H1 (cell line): ENCODE results near the gene ACTR1A. TPM values are rescaled to one million over a fixed set of nuclear protein-coding genes. Genes with fewer than 3 reads are reported as not detected.

Experiments used
- CTCF ChIA-PET: fragments of 300-600 bp; sonication (Branson Sonifier 250); formaldehyde crosslinking; loops from one replicate; lab custom pipeline; 2021; ENCODE audit not compliant: partially characterized antibody; lab: Charles Lee
- POLR2A ChIA-PET: fragments of 300-600 bp; sonication (Branson Sonifier 250); formaldehyde crosslinking; loops from one replicate; lab custom pipeline; 2021; ENCODE audit warnings: inconsistent platforms; ENCODE audit not compliant: partially characterized antibody; lab: Charles Lee
- DNase-seq, 2 experiments: peaks; one replicate each; pipeline versions ENCODE4 v3.0.0 to v3.0.0-alpha.2; 2010 to 2022; ENCODE audit warnings: low spot score in 2 of 2, low read depth in 1 of 2, mixed read lengths in 1 of 2
- FAIRE-seq: peaks from 2 replicates; lab custom pipeline; 2011; peaks lifted over from hg19 to GRCh38; lab: Jason Lieb, UNC
- H2AFZ ChIP-seq: 2 replicates; pipeline ENCODE4 v1.8.1; 2012; ENCODE audit warnings: low read length, inconsistent platforms
- H2AK5ac ChIP-seq: 2 replicates; pipeline ENCODE4 v1.6.1; 2013; ENCODE audit warnings: low read depth, low read length
- H2BK120ac ChIP-seq: replicated peaks from 2 replicates; pipeline ENCODE3; 2013; ENCODE audit warnings: low read depth, low read length, inconsistent platforms
- H2BK12ac ChIP-seq: 2 replicates; pipeline ENCODE4 v1.6.1; 2013; ENCODE audit warnings: low read depth, low read length
- H2BK15ac ChIP-seq: 2 replicates; pipeline ENCODE4 v1.6.1; 2013; ENCODE audit warnings: low read length
- H2BK20ac ChIP-seq: 2 replicates; pipeline ENCODE4 v1.6.1; 2013; ENCODE audit warnings: low read length
- H2BK5ac ChIP-seq: 2 replicates; pipeline ENCODE4 v1.6.1; 2013; ENCODE audit warnings: low read depth, low read length
- H3K14ac ChIP-seq: 2 replicates; pipeline ENCODE4 v1.6.1; 2013; ENCODE audit warnings: inconsistent platforms; ENCODE audit not compliant: insufficient read length
- H3K18ac ChIP-seq: 2 replicates; pipeline ENCODE4 v1.6.1; 2013; ENCODE audit warnings: low read length; ENCODE audit errors: extremely low read depth
- H3K23ac ChIP-seq: 2 replicates; pipeline ENCODE4 v1.6.1; 2013; ENCODE audit warnings: inconsistent platforms; ENCODE audit not compliant: insufficient read length
- H3K23me2 ChIP-seq: 2 replicates; pipeline ENCODE4 v1.6.1; 2013; ENCODE audit warnings: low read depth, low read length
- H3K27ac ChIP-seq: 2 replicates; pipeline ENCODE4 v1.6.1; 2011; ENCODE audit warnings: low read depth, low read length, inconsistent platforms
- H3K27me3 ChIP-seq, 4 experiments: replicated peaks in 1 of 4; 1 replicate in 1 of 4; 2 replicates in 3 of 4; pipeline versions ENCODE4 v1.6.1 to v1.8.1; 2011 to 2013; ENCODE audit warnings: low read length in 3 of 4, mild to moderate bottlenecking in 3 of 4, inconsistent platforms in 2 of 4, mixed read lengths in 2 of 4, moderate library complexity in 1 of 4; ENCODE audit not compliant: control insufficient read depth in 3 of 4, insufficient read depth in 3 of 4; ENCODE audit errors: extremely low read depth in 1 of 4
- H3K36me3 ChIP-seq, 4 experiments: 2 replicates each; pipeline versions ENCODE4 v1.6.1 to v1.8.1; 2011 to 2013; ENCODE audit warnings: mild to moderate bottlenecking in 4 of 4, low read length in 3 of 4, moderate library complexity in 2 of 4, control low read depth in 1 of 4, inconsistent platforms in 1 of 4; ENCODE audit not compliant: insufficient read depth in 4 of 4, control insufficient read depth in 2 of 4
- H3K4ac ChIP-seq: replicated peaks from 2 replicates; pipeline ENCODE3; 2013; ENCODE audit warnings: low read length, low read depth, mixed read lengths, inconsistent platforms; ENCODE audit not compliant: insufficient read length
- H3K4me1 ChIP-seq, 4 experiments: replicated peaks in 1 of 4; 1 replicate in 1 of 4; 2 replicates in 3 of 4; pipeline versions ENCODE4 v1.6.1 to v1.8.1; 2011 to 2013; ENCODE audit warnings: low read length in 3 of 4, inconsistent platforms in 2 of 4, mixed read lengths in 1 of 4; ENCODE audit not compliant: insufficient read depth in 4 of 4, control insufficient read depth in 3 of 4
- H3K4me2 ChIP-seq, 2 experiments: 2 replicates each; pipeline versions ENCODE4 v1.6.1 to v1.8.1; 2011 to 2013; ENCODE audit warnings: low read depth in 2 of 2, low read length in 2 of 2, control low read depth in 1 of 2, inconsistent platforms in 1 of 2, mild to moderate bottlenecking in 1 of 2; ENCODE audit not compliant: insufficient read depth in 1 of 2
- H3K4me3 ChIP-seq, 4 experiments: fragments of 200-600, 300-600 bp in 1 of 4; sonication (generic), shearing (Covaris generic), sonication (Bioruptor Twin) in 1 of 4; 2 replicates each; pipeline versions ENCODE4 v1.5.1 to v1.8.1; 2011 to 2016; ENCODE audit warnings: low read length in 4 of 4, low read depth in 3 of 4, control low read depth in 2 of 4, inconsistent platforms in 2 of 4, mild to moderate bottlenecking in 2 of 4, mixed read lengths in 1 of 4, moderate library complexity in 1 of 4; ENCODE audit not compliant: insufficient read depth in 2 of 4; ENCODE audit errors: extremely low read depth in 1 of 4
- H3K56ac ChIP-seq: replicated peaks from 2 replicates; pipeline ENCODE3; 2013; ENCODE audit warnings: low read depth, mild to moderate bottlenecking, mixed read lengths, low read length, inconsistent platforms; ENCODE audit not compliant: insufficient read length
- H3K79me1 ChIP-seq: 2 replicates; pipeline ENCODE4 v1.6.1; 2013; ENCODE audit warnings: low read depth, low read length, control low read depth
- H3K79me2 ChIP-seq, 2 experiments: 2 replicates each; pipeline versions ENCODE4 v1.6.1 to v1.8.1; 2012 to 2013; ENCODE audit warnings: low read length in 2 of 2, mild to moderate bottlenecking in 2 of 2, inconsistent platforms in 1 of 2; ENCODE audit not compliant: insufficient read depth in 2 of 2, control insufficient read depth in 1 of 2
- H3K9ac ChIP-seq, 4 experiments: replicated peaks in 1 of 4; 1 replicate in 1 of 4; 2 replicates in 3 of 4; pipeline versions ENCODE4 v1.6.1 to v1.8.1; 2011 to 2013; ENCODE audit warnings: low read depth in 3 of 4, low read length in 3 of 4, control low read depth in 2 of 4, mild to moderate bottlenecking in 2 of 4, moderate library complexity in 2 of 4, inconsistent platforms in 1 of 4; ENCODE audit errors: extremely low read depth in 1 of 4
- H3K9me3 ChIP-seq, 2 experiments: 2 replicates each; pipeline versions ENCODE4 v1.6.1 to v1.8.1; 2012 to 2013; ENCODE audit warnings: mild to moderate bottlenecking in 2 of 2, moderate library complexity in 2 of 2, control low read depth in 1 of 2, inconsistent platforms in 1 of 2, low read depth in 1 of 2, low read length in 1 of 2, mixed read lengths in 1 of 2; ENCODE audit not compliant: insufficient read depth in 2 of 2
- H4K20me1 ChIP-seq, 2 experiments: replicated peaks in 1 of 2; 2 replicates each; pipeline versions ENCODE3 to v1.8.1; 2011 to 2013; ENCODE audit warnings: inconsistent platforms in 2 of 2, low read length in 2 of 2, mild to moderate bottlenecking in 1 of 2; ENCODE audit not compliant: insufficient read depth in 2 of 2, control insufficient read depth in 1 of 2
- H4K5ac ChIP-seq: 2 replicates; pipeline ENCODE4 v1.6.1; 2013; ENCODE audit warnings: low read length, low read depth, mixed read lengths, inconsistent platforms; ENCODE audit not compliant: insufficient read length
- H4K8ac ChIP-seq: 2 replicates; pipeline ENCODE4 v1.8.0; 2013; ENCODE audit warnings: mild to moderate bottlenecking, moderate library complexity, low read length, inconsistent platforms; ENCODE audit not compliant: insufficient read depth; ENCODE audit errors: extremely low read depth
- H4K91ac ChIP-seq: replicated peaks from 2 replicates; pipeline ENCODE3; 2013; ENCODE audit warnings: low read length, mixed read lengths, inconsistent platforms; ENCODE audit not compliant: insufficient read length
- ASH2L ChIP-seq: fragments of 200-600, 300-600 bp; sonication (generic); IDR thresholded peaks from one replicate; pipeline ENCODE4 v1.7.1; 2017; ENCODE audit warnings: low read length
- ATF3 ChIP-seq: IDR thresholded peaks from 2 replicates; pipeline ENCODE4 v1.6.1; 2011; ENCODE audit warnings: low read depth, mild to moderate bottlenecking, low read length; ENCODE audit not compliant: insufficient read depth
- BCL11A ChIP-seq, 2 experiments: IDR thresholded peaks; one replicate each; pipeline ENCODE4 v1.6.1; 2011; ENCODE audit warnings: low read depth in 2 of 2, low read length in 2 of 2, mild to moderate bottlenecking in 2 of 2
- CEBPB ChIP-seq: IDR thresholded peaks from 2 replicates; pipeline ENCODE4 v1.6.1; 2012; ENCODE audit warnings: low read depth, low read length
- CREB1 ChIP-seq: IDR thresholded peaks from 2 replicates; pipeline ENCODE4 v1.6.1; 2012; ENCODE audit warnings: inconsistent platforms
- CTCF ChIP-seq, 3 experiments: IDR thresholded peaks; 1 replicate in 2 of 3; 2 replicates in 1 of 3; pipeline versions ENCODE4 v1.5.1 to v1.6.1; 2011; ENCODE audit warnings: low read length in 3 of 3, mild to moderate bottlenecking in 3 of 3, inconsistent platforms in 2 of 3, low read depth in 1 of 3, moderate library complexity in 1 of 3; ENCODE audit not compliant: insufficient read depth in 1 of 3; ENCODE audit errors: control extremely low read depth in 1 of 3
- E2F6 ChIP-seq: IDR thresholded peaks from 2 replicates; pipeline ENCODE4 v1.6.1; 2012; ENCODE audit warnings: inconsistent platforms
- NRF1 ChIP-seq: IDR thresholded peaks from 2 replicates; pipeline ENCODE4 v1.6.1; 2011; ENCODE audit warnings: mild to moderate bottlenecking, low read depth, low read length, improper control_type of control experiment
- RXRA ChIP-seq: IDR thresholded peaks from 2 replicates; pipeline ENCODE4 v1.6.1; 2011; ENCODE audit warnings: low read depth, mild to moderate bottlenecking, low read length, moderate library complexity; ENCODE audit not compliant: insufficient read depth
- TEAD4 ChIP-seq: IDR thresholded peaks from 2 replicates; pipeline ENCODE4 v1.6.1; 2012; ENCODE audit warnings: low read depth, low read length, inconsistent platforms, mixed read lengths
- YY1 ChIP-seq: IDR thresholded peaks from 2 replicates; pipeline ENCODE4 v1.6.1; 2011; ENCODE audit warnings: low read depth, mild to moderate bottlenecking, low read length
- WGBS, 2 experiments: shearing (Covaris generic) in 1 of 2; methylation state at CpG; one replicate each; pipeline versions ENCODE4 v1.1.6 to v1.1.7; 2013 to 2015; ENCODE audit warnings: low lambda C conversion rate in 2 of 2, mixed read lengths in 2 of 2, inconsistent platforms in 1 of 2, low coverage in 1 of 2, missing lambda C conversion rate in 1 of 2; ENCODE audit not compliant: insufficient replicate concordance in 2 of 2, insufficient coverage in 1 of 2, insufficient read length in 1 of 2; ENCODE audit errors: extremely low coverage in 1 of 2, missing lambda C conversion rate in 1 of 2; 5-methylcytosine and 5-hydroxymethylcytosine counted together
- polyA plus RNA-seq, 7 experiments: library from polyadenylated mRNA; depleted of rRNA in 3 of 7; stranded (reverse) in 5 of 7; unstranded in 2 of 7; fragments of >200 nt in 5 of 7; fragments of 200-250 nt in 2 of 7; gene quantifications; 1 replicate in 5 of 7; 2 replicates in 1 of 7; 4 replicates in 1 of 7; pipeline versions ENCODE4 v1.2.1 to v1.2.3, GENCODE V29; 2011 to 2013; ENCODE audit warnings: missing spikeins in 2 of 7, mixed read lengths in 2 of 7
- total RNA-seq: library from RNA; stranded (reverse); fragmentation: NEBNext Ultra II Directional; extraction: Animal tissue kit (Norgen Biotek cat#: 25700); gene quantifications from 2 replicates; pipeline ENCODE4 v1.2.1, GENCODE V29; 2021

The ACTR1A gene
- total and polyA plus RNA-seq, 2 of the 8 experiments (the other 6 are each of a cell fraction or from before 2014, with no cell fraction given) = 78.6 to 86.3 TPM

DNA sequence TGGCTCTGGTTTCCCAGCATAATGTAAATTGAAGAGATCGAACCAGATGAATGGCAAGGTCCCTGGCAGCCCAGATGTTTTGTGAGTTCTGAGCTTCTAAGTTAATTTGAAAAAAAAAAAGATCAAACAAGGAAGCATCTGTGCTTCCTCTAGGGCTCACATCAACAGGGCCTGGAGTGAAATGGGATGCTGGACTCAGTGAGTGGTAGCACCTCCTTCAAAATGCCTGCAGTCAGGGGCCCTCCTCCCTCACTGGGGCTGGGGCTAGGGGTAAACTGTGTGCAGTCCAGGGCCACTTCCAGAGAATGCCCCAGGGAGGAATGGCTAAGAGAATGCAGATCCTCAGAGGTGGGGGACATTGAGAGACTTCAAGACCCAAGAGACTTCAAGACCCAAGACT, 64.1 kb downstream of the ACTR1A start:
- no peak overlapping the region for H2BK120ac ChIP-seq

More for the DNA sequence above, 64.1 kb downstream of the ACTR1A start:
- H3K79me1 ChIP-seq = no peaks in the 10 kb centered on the region
- no peak for TF ChIP-seq RXRA
- TF ChIP-seq E2F6 = no peak
- TF ChIP-seq ATF3 = no peak
- no peak for TF ChIP-seq CEBPB
- TF ChIP-seq CTCF (IDR thresholded peaks at IDR 0.05; ENCODE audit: control extremely low read depth in 1 of 3, insufficient read depth in 1 of 3, low read depth in 1 of 3, low read length in 3 of 3) = no peak
- TF ChIP-seq NRF1 = no peak
- TF ChIP-seq YY1 = no peak
- no peak for TF ChIP-seq BCL11A (IDR thresholded peaks at IDR 0.05; ENCODE audit: low read depth in 2 of 2, low read length in 2 of 2)
- no peak for TF ChIP-seq TEAD4
- no peak for TF ChIP-seq CREB1
- no peak for TF ChIP-seq ASH2L
- no peak overlapping the region for H4K8ac ChIP-seq
- ChIA-PET CTCF (interaction anchor here (0.7 to 3.1 kb wide), 4 partner anchors 14 to 612 kb away, joined by 3 to 9 read pairs (median 4); no protein-coding TSS in a partner anchor), POLR2A (interaction anchor here (0.7 to 9.0 kb wide), 2 partner anchors 13 to 17 kb away, joined by 3 to 75 read pairs; partner anchors contain the start of gene C10orf95)
- no peaks in the 10 kb centered on the region for H3K9me3 ChIP-seq
- DNase-seq = no peak
- no peak overlapping the region for H2AK5ac ChIP-seq
- no peak for FAIRE-seq
- no peak overlapping the region for H3K4me3 ChIP-seq
- H2BK5ac ChIP-seq = no peak overlapping the region
- H4K5ac ChIP-seq = no peak overlapping the region
- no peaks in the 10 kb centered on the region for H4K20me1 ChIP-seq
- no peak overlapping the region for H3K18ac ChIP-seq
- no peak overlapping the region for H3K4ac ChIP-seq
- no peak overlapping the region for H3K56ac ChIP-seq
- no peak overlapping the region for H3K23ac ChIP-seq
- WGBS, 2 experiments = 69% methylated on average over 1 of the region's 1 CpG; no CpG with 5 or more reads in 1 of the 2 experiments
- H2BK15ac ChIP-seq = no peak overlapping the region
- H3K79me2 ChIP-seq = no peaks in the 10 kb centered on the region
- H3K14ac ChIP-seq = no peak overlapping the region
- H3K23me2 ChIP-seq = no peaks in the 10 kb centered on the region
- no peaks in the 10 kb centered on the region for H3K36me3 ChIP-seq
- no peak overlapping the region for H3K9ac ChIP-seq
- H3K27me3 ChIP-seq = peaks cover 13 to 32% (median 29%) of the 10 kb centered on the region in 4 experiments
- no peak overlapping the region for H2BK20ac ChIP-seq
- H3K4me1 ChIP-seq = peaks cover 0 to 12% (median 8%) of the 10 kb centered on the region in 4 experiments; a peak in 6 of 7 replicates
- H3K4me2 ChIP-seq = no peak overlapping the region
- H3K27ac ChIP-seq = no peak overlapping the region
- no peak overlapping the region for H2AFZ ChIP-seq
- H2BK12ac ChIP-seq = no peak overlapping the region
- no peak overlapping the region for H4K91ac ChIP-seq
